ENCODE results near the gene TRIM43B.
"Not testable (repeated sequence)": the region's sequence is repeated elsewhere in the genome, so short reads cannot be mapped to it uniquely, and the experiment has no call there.

The TRIM43B gene

DNA sequence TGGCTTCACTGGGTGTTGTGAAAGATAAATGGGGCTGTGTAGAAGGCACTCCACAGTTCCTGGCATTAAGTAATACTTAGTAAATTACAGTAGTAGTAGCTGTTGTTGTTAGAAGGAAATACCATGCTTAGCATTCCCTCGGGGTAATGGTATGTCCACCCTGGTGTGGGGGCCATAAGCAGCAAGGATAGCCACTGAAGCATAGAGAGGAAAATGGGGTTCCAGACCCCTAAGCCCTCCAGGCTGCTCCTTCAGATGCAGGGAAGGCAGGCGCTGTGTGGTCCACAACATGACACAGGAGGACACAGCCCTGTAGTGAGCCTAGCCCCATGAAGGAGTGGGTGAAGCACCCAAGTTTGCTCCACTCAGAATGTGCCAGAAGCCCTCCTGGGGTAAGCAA, 50.6 kb downstream of the TRIM43B start:
- not testable (repeated sequence) for DNase-seq (ENCODE audit: low read depth in 2 of 2)

DNA sequence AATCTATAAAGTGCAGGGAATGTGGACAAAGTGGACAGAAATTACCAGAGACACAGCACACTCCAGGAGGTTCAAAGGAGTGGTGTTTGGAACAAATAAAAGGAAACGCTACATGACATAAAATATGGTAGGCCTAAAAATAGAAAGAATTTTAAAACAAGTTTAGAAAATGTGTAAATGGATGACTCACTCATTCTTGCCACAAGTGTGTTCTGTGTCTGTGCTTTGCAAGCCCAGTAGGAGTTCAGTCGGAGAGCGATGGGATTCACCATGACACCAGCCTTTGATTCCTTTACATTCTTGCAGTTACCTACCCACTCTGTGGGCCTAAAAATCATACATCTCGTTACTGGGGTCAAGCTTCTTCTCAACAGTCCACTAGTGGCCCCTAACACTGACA, 51.2 kb downstream of the TRIM43B start:
- not testable (repeated sequence) for DNase-seq (ENCODE audit: low read depth in 2 of 2)

DNA sequence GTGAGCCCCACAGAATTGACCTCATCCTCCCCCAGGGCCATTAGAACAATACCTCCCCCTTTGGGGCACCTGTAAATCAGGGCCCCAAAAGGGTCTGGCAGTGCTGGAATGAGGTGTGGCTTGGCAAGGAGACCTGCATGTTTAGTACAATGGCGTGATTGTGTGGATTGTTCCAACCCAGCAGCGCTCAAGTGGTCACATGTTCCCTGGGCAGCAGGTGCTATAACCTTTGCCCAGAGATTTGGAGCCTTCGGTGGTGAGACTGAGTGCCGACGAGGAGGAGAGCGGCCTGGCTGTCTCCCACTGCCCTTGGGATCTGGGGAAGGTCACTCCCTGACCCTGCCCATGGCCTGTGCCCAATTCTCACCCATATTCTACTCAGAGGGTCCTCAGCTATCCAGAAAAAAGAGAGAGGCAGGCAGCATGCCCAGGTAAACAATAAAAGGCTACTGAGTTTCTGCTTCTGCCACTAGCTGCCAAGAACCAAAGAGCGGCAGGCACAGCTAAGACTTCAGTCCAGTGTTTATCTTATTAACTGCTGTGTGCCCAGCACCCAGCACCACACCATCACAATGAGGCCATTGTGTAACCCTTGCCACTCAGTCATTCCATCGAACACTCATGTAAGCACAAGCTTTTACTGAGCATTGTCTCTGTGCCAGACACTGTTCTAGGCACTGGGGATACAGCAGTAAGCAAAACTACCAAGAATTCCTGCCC, 54.6 kb downstream of the TRIM43B start:
- DNase-seq (ENCODE audit: low read depth in 2 of 2), result not testable (repeated sequence)

DNA sequence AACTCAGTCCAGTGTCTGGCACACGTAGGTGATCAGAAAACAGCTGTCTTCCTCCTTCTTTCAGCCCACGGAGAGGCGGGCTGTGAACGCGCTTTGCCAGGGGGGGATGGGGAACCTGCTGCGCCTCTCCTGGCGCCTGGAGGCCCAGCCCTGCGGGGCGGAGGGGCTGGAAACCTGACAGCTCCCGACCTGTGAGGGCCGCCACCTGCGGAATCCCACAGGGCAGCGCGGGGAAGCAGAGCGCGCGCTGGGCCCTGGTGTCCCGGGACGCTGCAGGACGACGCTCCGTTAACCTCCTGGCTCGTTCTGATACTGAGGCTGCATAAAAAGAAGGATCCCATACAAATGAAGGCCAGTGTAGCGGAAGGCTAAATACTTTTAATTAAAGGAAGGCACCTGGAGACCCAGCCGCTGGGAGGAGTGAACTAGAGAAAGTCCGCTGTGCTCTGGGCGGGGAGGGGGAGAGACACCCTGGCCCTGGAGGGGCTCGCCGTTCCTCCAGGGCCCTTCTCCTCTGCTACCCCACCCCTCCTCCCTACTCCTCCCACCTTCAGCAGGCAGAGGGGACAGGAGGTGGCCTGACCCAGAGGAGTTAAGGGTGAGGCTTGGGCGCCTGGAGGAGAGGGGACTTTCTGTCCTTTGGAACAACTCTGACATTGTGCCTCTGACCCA, 57.2 kb downstream of the TRIM43B start:
- DNase-seq (ENCODE audit: low read depth in 2 of 2), result not testable (repeated sequence)
